Erythroblast (primary cell): Measurements from ENCODE around the gene GREM2.

ENCODE experiments used
- DNase-seq, 2 experiments: peaks; one replicate each; lab custom pipeline; 2025; lab: John Stamatoyannopoulos, UW
- GATA1 ChIP-seq: IDR thresholded peaks from 2 replicates; pipeline ENCODE4 v1.6.1; 2011; ENCODE audit warnings: low read depth, mild to moderate bottlenecking, control low read depth, low read length, moderate library complexity
- POLR2A ChIP-seq: IDR thresholded peaks from 2 replicates; pipeline ENCODE4 v1.6.1; 2011; ENCODE audit warnings: mild to moderate bottlenecking, low read length

Gene GREM2

GRCh38 chr1:240464099-240464498 lies 147.9 kb downstream of the GREM2 start:
- DNase-seq = no peak
- no peak for TF ChIP-seq GATA1
- TF ChIP-seq POLR2A = no peak

GRCh38 chr1:240462766-240463395 lies 149.1 kb downstream of the GREM2 start:
- TF ChIP-seq GATA1 = no peak
- no peak for TF ChIP-seq POLR2A
- DNase-seq = no peak

GRCh38 chr1:240462277-240462676 lies 149.7 kb downstream of the GREM2 start:
- TF ChIP-seq GATA1 = no peak
- TF ChIP-seq POLR2A = no peak
- DNase-seq = no peak

- no peak for DNase-seq
These were observed 154.8 kb downstream of the GREM2 start for GRCh38 chr1:240457203-240457602.

DNA sequence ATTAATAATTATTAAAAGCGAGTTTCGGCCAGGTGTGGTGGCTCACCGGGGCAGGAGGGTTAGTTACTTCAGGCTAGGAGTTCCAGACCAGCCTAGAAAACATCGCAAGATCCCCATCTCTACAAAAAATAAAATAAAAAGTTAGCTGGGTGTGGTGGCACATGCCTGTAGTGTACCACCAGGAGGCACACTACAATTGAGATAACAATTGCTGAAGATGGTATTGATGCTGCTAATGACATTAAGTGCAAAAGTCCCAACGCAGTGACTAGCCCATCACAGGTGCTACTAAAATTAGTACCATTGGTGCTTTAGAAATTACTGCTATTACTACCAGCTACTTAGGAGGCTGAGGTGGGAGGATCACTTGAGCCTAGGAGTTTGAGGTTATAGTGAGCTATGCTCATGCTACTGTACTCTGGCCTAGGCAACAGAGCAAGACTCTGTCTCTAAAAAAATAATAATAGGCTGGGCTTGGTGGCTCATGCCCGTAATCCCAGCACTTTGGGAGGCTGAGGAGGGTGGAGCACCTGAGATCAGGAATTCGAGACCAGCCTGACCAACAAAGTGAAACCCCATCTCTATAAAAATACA lies 156.6 kb downstream of the GREM2 start:
- DNase-seq = no peak

More at GRCh38 chr1:240457203-240457602, 154.8 kb downstream of the GREM2 start:
- TF ChIP-seq GATA1 (no peak), POLR2A (no peak)

DNA sequence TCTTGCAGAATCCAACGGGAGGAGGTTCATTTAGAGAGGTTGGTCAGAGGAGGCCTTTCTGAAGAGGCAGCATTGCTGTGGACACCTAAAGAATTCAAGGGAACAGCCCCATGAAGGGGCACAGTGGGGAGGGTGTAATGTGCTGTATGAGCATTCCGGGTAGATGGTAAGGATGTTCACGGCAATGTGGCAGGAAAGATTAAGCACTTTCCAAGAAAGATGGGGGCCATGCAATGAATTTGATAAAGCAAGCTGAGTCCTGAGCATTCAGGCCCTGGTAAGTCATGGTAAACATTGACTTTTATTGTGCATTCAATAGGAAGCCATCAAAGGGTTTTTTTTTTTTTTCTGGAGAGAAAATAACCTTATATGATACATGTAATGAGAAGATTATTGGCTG lies 166.6 kb downstream of the GREM2 start:
- no peak for DNase-seq
- TF ChIP-seq GATA1 (no peak), POLR2A (no peak)

More for the DNA sequence above, 156.6 kb downstream of the GREM2 start:
- TF ChIP-seq GATA1 (no peak), POLR2A (no peak)

DNA sequence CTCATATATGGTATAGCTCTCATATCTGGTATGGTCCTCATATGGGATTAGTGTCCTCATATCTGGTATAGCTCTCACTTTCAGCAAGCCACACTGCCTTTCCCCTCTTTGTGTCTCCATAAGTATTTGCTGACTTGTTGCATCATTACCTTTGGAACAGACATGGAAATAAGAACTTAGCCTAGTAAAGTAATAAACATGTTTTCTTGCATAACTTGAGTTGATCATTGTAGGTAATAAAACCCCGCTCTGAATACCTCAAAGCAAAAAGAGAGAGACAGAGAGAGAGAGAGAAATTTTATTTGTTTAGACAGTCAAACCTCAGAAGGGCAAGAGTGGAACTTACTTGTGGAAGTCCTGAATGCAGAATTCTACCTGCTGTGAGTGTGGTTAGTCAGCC lies 170.3 kb downstream of the GREM2 start:
- TF ChIP-seq POLR2A (no peak), GATA1 (no peak)
- no peak for DNase-seq
